ENCODE measurements around the gene CLCN5. TPM values are rescaled to one million over a fixed set of nuclear protein-coding genes. Genes with fewer than 3 reads are reported as not detected.

The CLCN5 gene
- total and polyA plus RNA-seq, 2 experiments from 2014 or later = 11.0 to 50.6 TPM

DNA sequence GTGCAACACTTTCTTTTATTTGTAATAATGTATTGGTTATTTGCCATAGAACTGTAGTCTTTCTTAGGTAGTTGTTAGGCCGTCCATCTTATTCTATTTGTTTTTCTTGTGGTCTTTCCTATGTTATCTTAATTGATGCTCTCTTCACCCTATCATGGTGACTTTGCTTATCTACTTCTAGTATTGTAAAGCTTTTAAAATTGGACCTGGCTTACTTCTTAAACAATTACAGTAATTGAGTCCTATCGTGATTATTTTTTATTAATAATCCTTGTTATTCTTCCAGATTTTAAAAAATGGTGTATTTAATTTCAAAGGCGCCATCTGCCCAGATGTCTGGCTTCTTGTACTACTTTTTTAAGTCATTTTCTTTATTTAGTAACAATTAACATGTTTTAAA, 63.7 kb downstream of the CLCN5 start:
- H3K4me3 ChIP-seq = no peak overlapping the region
- no peaks in the 10 kb centered on the region for H3K79me2 ChIP-seq
- H3K9me3 ChIP-seq (ENCODE audit: low read depth) = no peaks in the 10 kb centered on the region
- no peaks in the 10 kb centered on the region for H3K36me3 ChIP-seq (replicated peaks; ENCODE audit: insufficient read depth, low read depth)
- DNase-seq (ENCODE audit: low spot score) = no peak
- H3K4me2 ChIP-seq = no peak overlapping the region
- no peak overlapping the region for H3K27ac ChIP-seq
- no peaks in the 10 kb centered on the region for H4K20me1 ChIP-seq (ENCODE audit: insufficient read depth, poor library complexity, severe bottlenecking)
- TF ChIP-seq, protein P1, sequence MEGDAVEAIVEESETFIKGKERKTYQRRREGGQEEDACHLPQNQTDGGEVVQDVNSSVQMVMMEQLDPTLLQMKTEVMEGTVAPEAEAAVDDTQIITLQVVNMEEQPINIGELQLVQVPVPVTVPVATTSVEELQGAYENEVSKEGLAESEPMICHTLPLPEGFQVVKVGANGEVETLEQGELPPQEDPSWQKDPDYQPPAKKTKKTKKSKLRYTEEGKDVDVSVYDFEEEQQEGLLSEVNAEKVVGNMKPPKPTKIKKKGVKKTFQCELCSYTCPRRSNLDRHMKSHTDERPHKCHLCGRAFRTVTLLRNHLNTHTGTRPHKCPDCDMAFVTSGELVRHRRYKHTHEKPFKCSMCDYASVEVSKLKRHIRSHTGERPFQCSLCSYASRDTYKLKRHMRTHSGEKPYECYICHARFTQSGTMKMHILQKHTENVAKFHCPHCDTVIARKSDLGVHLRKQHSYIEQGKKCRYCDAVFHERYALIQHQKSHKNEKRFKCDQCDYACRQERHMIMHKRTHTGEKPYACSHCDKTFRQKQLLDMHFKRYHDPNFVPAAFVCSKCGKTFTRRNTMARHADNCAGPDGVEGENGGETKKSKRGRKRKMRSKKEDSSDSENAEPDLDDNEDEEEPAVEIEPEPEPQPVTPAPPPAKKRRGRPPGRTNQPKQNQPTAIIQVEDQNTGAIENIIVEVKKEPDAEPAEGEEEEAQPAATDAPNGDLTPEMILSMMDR (IDR thresholded peaks at IDR 0.05; ENCODE audit: poor library complexity) = no peak
- no peak for TF ChIP-seq EZH2phosphoT487 (IDR thresholded peaks at IDR 0.05; ENCODE audit: low read depth, severe bottlenecking, unreplicated experiment)
- TF ChIP-seq EZH2 (IDR thresholded peaks at IDR 0.05; ENCODE audit: borderline replicate concordance) = no peak
- H2AFZ ChIP-seq = no peak overlapping the region
- H3K4me1 ChIP-seq (ENCODE audit: insufficient read depth) = no peaks in the 10 kb centered on the region
- no peaks in the 10 kb centered on the region for H3K9me2 ChIP-seq (replicated peaks; ENCODE audit: insufficient read depth)
- H3K27me3 ChIP-seq = no peaks in the 10 kb centered on the region
- WGBS (ENCODE audit: low lambda C conversion rate, missing lambda C conversion rate) = 60% methylated on average over 3 of the region's 3 CpGs

DNA sequence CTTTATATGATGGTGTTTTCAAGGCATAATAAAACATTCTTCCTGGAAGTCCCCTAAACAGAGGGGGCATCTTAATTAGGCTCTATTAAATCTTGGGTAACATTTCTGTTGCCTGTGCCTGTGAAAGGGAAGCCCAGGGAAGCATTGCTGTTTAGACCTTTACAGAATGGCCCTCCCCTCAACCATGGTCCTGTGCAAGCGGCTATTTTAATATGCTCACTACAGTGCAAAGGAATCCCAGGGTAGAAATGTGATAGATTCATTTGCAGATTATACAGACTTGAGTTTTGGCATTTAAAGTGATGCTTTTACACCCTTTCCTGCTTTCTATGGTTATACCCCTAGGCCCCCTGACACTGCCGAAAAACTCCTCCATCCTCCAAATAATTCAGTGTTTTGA, 65.3 kb downstream of the CLCN5 start:
- TF ChIP-seq EZH2phosphoT487 (IDR thresholded peaks at IDR 0.05; ENCODE audit: low read depth, severe bottlenecking, unreplicated experiment) (no peak), EZH2 (IDR thresholded peaks at IDR 0.05; ENCODE audit: borderline replicate concordance) (no peak)
- TF ChIP-seq, protein P1 (IDR thresholded peaks at IDR 0.05; ENCODE audit: poor library complexity) = no peak
- no peak for DNase-seq (ENCODE audit: low spot score)
- Histone ChIP-seq H3K36me3 (replicated peaks; ENCODE audit: insufficient read depth, low read depth) (no peaks in the 10 kb centered on the region), H3K4me1 (ENCODE audit: insufficient read depth) (no peaks in the 10 kb centered on the region), H3K4me2 (no peak overlapping the region), H4K20me1 (ENCODE audit: insufficient read depth, poor library complexity, severe bottlenecking) (no peaks in the 10 kb centered on the region), H3K27ac (no peak overlapping the region), H2AFZ (no peak overlapping the region), H3K9me2 (replicated peaks; ENCODE audit: insufficient read depth) (no peaks in the 10 kb centered on the region), H3K4me3 (no peak overlapping the region), H3K27me3 (no peaks in the 10 kb centered on the region), H3K79me2 (no peaks in the 10 kb centered on the region), H3K9me3 (ENCODE audit: low read depth) (no peaks in the 10 kb centered on the region)
- 72% methylated on average over 2 of the region's 2 CpGs for WGBS (ENCODE audit: low lambda C conversion rate, missing lambda C conversion rate)

DNA sequence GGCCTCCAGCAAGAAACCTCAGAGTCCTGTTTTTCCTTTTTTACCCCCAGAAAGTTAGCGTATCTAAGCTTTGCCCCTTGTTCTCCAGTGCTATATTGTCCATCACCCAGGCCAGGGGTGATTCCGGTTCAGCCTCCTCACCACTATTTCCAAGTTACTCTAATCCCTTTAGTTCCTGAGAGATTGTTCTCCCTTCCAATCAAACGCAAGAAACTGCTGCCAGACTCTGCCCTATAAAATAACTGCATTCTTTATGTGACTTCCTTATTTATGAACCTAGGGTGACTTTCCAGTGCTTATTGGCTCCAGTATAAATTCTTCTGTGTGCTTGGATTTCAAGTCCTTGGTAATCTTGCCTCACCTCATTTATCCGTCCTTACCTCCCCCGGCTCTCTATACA, 65.7 kb downstream of the CLCN5 start:
- Histone ChIP-seq H3K4me3 (no peak overlapping the region), H4K20me1 (ENCODE audit: insufficient read depth, poor library complexity, severe bottlenecking) (no peaks in the 10 kb centered on the region), H3K27me3 (no peaks in the 10 kb centered on the region), H3K4me1 (ENCODE audit: insufficient read depth) (no peaks in the 10 kb centered on the region), H3K9me2 (replicated peaks; ENCODE audit: insufficient read depth) (no peaks in the 10 kb centered on the region), H3K27ac (no peak overlapping the region), H3K79me2 (no peaks in the 10 kb centered on the region), H2AFZ (no peak overlapping the region), H3K4me2 (no peak overlapping the region), H3K36me3 (replicated peaks; ENCODE audit: insufficient read depth, low read depth) (no peaks in the 10 kb centered on the region), H3K9me3 (ENCODE audit: low read depth) (no peaks in the 10 kb centered on the region)
- 76% methylated on average over 5 of the region's 5 CpGs for WGBS (ENCODE audit: low lambda C conversion rate, missing lambda C conversion rate)
- no peak for DNase-seq (ENCODE audit: low spot score)
- TF ChIP-seq, protein P1 (IDR thresholded peaks at IDR 0.05; ENCODE audit: poor library complexity) = no peak
- TF ChIP-seq EZH2phosphoT487 (IDR thresholded peaks at IDR 0.05; ENCODE audit: low read depth, severe bottlenecking, unreplicated experiment) = no peak
- no peak for TF ChIP-seq EZH2 (IDR thresholded peaks at IDR 0.05; ENCODE audit: borderline replicate concordance)

DNA sequence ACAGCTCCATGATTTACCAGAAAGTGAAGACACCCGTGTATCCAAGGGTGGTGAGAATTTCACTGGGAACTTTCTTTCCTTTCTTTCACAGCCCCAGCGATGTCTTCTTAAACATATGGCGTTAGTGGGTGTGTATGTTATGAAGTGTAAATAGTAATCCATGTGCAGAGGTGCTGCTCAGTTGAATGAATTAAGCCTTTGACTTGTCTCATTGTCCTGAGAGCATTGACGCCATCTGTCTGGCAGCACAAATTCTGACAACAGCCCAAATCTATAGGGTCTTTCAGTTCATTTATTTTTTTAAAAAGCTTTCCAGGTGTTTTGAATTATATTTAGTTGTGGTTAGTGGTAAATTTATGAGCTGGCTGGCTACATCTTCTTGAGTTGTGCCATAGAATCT, 69.4 kb downstream of the CLCN5 start:
- Histone ChIP-seq H3K36me3 (replicated peaks; ENCODE audit: insufficient read depth, low read depth) (no peaks in the 10 kb centered on the region), H3K79me2 (no peaks in the 10 kb centered on the region), H2AFZ (no peak overlapping the region), H3K27me3 (no peaks in the 10 kb centered on the region), H3K4me2 (no peak overlapping the region), H3K27ac (no peak overlapping the region), H4K20me1 (ENCODE audit: insufficient read depth, poor library complexity, severe bottlenecking) (no peaks in the 10 kb centered on the region), H3K4me1 (ENCODE audit: insufficient read depth) (no peaks in the 10 kb centered on the region), H3K4me3 (no peak overlapping the region), H3K9me2 (replicated peaks; ENCODE audit: insufficient read depth) (no peaks in the 10 kb centered on the region), H3K9me3 (ENCODE audit: low read depth) (no peaks in the 10 kb centered on the region)
- WGBS (ENCODE audit: low lambda C conversion rate, missing lambda C conversion rate) = 67% methylated on average over 4 of the region's 4 CpGs
- TF ChIP-seq EZH2phosphoT487 (IDR thresholded peaks at IDR 0.05; ENCODE audit: low read depth, severe bottlenecking, unreplicated experiment) = no peak
- TF ChIP-seq, protein P1 (IDR thresholded peaks at IDR 0.05; ENCODE audit: poor library complexity) = no peak
- no peak for TF ChIP-seq EZH2 (IDR thresholded peaks at IDR 0.05; ENCODE audit: borderline replicate concordance)
- no peak for DNase-seq (ENCODE audit: low spot score)
